COLO668 (cell line): Measurements from ENCODE around the gene SIK3.
"Not testable (repeated sequence)": the region's sequence is repeated elsewhere in the genome, so short reads cannot be mapped to it uniquely, and the experiment has no call there.

Experiments
- DNase-seq: peaks from one replicate; lab custom pipeline; 2025; ENCODE audit not compliant: unreplicated experiment; lab: John Stamatoyannopoulos, UW

SIK3 gene

DNA sequence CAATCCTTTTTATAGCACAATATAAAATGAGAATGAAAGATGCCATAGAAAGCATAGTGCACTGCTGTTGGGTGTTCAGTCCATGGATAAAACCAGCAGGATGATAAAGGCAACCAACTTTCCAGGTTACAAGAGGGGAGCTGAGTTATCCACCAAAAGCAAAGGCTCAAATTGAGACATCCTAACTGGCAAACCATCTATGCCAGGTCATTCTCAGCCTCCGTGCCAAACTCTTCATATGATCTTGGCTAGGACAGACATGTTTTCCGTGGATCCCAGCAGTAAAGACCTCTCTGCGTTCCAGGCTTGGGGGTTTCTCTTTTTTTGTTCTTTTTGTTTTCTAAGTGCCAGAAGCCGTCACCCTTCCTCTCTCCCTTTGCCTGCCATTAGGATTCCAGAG is 253.5 kb downstream of the SIK3 start:
- DNase-seq, result no peak

DNA sequence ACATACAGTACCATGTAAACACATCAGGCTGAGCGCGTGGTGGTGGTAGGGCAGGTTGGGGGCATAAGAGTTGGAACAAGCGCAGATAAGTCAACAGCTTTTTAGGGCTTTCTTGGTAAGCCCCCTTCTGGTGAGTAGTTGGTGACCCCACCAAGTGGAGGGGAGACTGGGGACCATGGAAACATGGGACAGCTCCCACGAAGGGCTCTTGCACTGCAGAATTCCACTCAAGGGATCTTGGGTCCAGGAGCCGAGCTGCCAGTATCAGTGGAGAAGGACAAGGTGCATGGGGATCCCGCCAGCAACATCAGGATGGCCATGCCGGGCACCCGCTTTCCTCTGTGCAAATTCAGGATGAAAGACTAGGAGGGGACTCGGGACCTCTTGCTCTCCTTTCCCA is 254.6 kb downstream of the SIK3 start:
- no peak for DNase-seq

DNA sequence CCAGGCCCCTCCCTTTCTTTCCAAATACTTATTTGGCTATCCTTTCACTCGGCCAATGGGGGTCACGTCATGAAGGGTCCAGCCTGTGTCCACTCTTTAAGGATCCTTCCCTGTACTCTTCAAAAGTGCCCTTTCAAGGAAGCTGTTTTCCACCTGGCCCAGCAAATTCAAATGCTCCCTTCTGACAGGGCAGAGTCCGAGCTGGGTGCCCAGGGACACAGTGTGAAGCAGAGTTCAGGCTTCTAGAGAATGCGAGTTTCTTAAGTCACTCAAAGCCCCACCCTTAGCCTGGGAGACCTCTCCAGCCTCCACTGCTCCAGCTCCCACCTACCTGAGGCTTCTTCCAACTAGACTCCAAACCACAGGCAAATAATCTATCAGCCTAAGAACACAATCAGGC is 255.3 kb downstream of the SIK3 start:
- DNase-seq, result no peak

DNA sequence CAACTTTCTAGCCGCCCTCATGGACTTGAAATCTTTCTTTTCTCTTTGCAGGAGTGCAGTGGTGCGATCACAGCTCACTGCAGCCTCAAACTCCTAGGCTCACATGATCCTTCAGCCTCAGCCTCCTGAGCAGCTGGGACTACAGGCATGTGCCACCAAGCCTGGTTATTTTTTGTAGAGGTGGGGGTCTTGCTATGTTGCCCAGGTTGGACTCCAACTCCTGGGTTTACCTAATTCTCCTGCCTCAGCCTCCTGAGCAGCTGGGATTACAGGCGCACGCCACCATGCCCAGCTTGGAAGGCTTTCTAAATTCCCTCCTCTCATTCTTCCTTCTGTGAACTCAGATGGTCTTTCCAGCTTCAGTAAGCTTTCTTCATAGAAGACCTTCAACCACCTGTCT is 256.1 kb downstream of the SIK3 start:
- DNase-seq, result no peak

DNA sequence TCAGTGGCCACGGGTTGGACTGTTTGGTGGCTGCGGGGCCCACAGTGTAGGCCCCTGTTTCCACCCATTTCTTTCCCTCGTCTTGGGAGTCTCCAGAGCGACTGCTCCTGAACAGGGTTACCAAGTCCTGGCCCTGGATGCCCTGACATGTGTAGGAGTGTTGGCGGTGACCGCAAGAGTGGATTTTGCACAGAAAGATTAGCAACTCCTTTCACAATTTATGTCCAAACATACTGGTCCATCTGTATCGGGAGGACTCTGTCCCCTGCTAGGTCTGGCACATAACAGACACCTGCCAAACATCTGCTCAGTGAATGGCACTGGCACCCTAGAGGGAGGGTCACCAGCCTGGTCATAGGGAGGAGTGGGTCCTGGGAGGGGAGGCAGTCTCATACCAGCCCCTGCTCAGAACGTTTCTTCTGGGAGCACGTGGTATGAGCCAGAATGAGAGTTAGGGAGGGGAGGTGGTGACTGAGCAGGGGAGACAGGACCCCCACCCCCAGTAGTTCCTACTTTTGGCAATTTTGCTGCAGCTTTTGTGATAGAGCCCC is 257.4 kb downstream of the SIK3 start:
- no peak for DNase-seq

DNA sequence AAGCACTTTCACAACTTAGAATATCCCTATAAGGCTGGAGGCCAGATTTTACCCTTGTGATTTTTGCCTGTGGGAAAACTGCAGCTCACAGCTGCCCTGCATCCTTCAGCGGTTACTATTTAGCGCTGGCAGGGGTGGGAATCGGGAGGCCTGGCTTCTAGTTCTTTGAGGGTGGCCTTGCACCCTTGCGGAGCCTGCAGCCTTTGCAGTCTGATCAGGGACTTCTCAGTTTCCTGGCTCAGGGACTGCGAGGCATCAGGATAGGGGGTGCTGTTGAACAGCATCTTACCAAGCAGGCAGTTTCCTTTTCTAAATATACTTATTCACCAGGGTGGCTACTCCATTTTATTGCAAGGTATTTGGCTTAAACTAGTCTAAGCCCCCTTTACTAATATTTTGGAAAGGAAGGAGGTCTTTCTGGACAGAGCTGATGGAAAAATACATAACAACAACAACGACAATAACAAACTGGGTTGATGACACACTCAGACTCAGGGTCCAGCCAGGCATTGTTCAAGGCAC is 257.9 kb downstream of the SIK3 start:
- no peak for DNase-seq

DNA sequence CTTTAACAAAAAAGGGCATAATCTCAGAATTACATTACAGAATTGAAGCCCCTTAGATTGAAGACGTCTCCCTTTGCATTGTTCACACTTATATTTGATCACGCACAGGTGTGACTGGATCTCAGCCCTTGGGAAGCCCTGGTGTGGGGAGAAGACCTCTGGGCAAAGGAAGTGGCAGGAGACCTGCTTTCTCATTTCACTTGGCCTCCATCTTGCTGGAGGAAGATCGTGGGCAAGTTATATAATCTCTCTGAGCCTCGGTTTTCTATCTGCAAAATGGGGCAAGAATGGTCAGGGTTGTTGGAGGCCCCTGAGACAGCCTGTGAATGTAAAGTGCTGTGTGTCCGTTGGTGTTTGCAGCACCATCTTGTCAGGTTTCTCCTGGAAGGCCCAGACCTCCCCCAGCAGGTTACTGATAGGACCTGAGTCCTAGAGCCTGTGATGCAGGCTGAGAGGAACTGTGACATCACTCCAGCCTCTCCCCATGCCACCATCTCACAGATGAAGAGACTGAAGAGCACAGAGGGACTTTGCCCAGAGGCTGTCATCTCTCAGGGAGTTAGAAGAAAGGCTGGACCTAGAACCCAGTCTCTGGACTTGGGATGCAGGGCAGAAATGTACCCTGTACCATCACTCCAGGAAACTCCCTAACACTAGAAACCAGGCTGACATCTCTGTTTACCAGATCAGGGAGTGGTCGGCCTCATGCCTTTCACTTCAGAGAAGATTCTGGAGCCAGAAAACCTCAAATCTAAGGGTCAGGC is 259.7 kb downstream of the SIK3 start:
- DNase-seq, result no peak

DNA sequence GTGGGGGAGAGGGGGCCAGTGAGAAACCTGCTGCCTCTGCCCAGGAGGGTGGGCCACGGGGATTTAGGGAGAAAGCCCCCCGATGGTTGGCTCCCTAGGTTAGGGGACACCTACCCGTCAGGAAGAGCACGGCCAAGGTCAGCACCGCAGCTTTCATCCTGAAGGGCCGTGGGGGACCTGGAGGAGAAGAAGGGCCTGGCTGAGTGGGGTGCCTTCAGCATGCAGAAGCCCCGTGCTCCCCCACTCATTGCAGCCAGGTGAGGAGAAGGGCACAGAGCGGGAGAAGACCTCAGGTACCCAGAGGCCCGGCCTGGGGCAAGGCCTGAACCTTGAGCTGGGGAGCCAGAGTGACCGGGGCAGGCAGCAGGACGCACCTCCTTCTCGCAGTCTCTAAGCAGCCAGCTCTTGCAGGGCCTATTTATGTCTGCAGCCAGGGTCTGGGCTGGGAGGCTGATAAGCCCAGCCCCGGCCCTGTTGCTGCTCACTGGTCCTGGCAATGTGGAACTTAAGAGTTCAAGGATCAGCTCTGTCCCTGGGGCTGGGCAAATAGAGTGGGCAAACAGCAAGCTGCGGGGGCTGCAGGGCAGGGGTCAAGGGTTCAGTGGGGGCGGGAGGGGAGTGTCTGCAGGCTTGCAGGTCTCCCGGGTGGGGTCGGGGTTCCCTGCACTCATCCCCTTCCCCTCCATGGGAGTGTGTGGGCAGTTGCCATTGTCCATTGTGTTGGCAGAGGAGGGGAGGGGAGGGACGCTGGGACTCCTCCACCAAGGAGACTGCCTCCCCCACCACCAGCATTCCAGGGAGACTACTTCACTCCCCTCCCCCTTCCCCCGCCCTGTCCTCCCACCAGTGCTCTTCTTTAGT is 260.8 kb downstream of the SIK3 start, which contains the start of gene APOA1:
APOA1 (minus strand) TSS at position 392 of the 861 bp plus-strand sequence; CDS start at position 157, 235 bp downstream.
- no peak for DNase-seq

DNA sequence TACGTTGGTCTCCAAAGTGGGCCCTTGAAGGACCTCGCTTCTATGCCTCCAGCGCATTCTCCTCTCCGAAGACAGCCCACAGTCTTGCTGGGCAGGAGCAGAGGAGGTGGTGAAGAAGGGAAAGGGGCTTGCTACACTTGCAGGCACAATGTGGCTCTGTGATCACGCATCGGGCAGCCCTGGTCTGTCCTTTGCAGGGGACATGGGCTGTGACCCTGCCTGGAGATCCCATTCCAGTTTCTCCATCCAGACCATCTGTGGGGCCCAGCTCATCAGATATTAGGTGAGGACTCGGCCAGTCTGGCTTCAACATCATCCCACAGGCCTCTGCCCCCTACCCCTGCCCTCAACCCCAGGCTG is 261.6 kb downstream of the SIK3 start:
- DNase-seq, result no peak

DNA sequence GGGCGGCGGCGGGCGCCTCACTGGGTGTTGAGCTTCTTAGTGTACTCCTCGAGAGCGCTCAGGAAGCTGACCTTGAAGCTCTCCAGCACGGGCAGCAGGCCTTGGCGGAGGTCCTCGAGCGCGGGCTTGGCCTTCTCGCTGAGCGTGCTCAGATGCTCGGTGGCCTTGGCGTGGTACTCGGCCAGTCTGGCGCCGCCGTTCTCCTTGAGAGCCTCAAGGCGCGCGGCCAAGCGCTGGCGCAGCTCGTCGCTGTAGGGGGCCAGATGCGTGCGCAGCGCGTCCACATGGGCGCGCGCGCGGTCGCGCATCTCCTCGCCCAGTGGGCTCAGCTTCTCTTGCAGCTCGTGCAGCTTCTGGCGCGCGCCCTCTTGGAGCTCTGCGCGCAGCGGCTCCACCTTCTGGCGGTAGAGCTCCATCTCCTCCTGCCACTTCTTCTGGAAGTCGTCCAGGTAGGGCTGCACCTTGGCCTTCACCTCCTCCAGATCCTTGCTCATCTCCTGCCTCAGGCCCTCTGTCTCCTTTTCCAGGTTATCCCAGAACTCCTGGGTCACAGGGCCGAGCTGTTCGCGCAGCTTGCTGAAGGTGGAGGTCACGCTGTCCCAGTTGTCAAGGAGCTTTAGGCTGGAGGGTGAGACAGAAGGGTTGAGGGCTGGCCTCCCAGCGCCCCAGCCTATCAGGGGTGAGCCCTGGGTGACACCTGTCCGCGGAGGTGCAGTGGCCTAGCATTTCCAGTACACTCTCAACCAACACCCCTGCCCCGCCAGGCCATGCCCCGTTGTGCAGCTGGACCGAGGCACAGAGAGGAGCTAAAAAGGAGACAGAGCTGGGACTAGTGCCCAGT is 262.2 kb downstream of the SIK3 start:
- peak; percentile 92 for DNase-seq

DNA sequence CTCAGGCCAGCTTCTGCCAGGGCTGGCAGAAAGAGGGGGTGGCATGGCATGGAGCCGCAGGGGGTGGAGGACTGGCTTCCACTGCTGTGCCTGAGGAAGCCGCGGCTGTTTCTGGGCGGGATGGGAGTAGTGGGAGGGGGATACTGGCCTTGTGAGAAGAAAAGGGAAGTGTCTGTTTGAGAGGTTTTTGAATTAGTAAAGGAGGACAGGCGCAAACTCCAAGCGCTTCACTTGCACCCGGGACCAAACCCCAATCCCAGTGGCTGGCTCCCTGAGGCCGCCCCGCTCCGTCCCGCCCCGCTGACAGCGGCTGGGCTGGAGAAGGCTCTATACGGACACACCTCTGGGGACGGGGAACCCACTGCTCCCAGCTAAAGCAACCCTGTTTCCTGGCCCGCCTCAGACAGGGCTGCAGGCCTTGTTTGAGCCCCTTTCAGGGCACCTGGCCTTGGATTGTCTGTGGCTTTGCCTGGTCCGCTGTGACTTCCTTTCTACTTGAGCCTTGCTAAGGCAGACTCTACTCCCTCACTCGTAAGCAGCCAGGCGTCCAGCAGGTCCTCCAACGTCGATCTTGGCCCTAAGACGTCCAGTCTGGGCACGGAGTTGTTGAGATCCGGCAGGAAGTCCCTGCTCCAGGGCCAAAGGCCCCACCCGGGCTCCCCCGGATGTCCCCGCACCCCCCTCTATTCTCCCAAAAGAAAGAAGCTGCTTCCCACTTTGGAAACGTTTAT is 263.0 kb downstream of the SIK3 start:
- no peak for DNase-seq

DNA sequence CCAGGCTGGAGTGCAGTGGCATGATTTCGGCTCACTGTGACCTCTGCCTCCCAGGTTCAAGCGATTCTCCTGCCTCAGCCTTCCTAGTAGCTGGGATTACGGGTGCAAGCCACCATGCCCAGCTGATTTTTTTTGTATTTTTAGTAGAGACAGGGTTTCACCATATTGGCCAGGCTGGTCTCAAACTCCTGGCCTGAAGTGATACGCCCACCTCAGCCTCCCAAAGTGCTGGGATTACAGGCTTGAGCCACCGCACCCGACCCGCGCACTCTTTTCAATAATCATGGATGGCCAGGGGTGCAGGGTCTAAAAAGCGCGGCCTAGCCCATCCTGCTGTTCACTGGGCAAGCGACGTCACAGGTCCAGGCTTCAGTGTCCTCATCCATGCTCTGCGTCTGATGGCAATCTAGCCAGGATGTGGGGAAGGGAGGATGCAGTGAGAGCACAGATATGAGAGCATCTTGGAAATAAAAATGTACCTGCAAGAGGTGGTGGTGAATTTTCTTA is 263.6 kb downstream of the SIK3 start:
- not testable (repeated sequence) for DNase-seq

DNA sequence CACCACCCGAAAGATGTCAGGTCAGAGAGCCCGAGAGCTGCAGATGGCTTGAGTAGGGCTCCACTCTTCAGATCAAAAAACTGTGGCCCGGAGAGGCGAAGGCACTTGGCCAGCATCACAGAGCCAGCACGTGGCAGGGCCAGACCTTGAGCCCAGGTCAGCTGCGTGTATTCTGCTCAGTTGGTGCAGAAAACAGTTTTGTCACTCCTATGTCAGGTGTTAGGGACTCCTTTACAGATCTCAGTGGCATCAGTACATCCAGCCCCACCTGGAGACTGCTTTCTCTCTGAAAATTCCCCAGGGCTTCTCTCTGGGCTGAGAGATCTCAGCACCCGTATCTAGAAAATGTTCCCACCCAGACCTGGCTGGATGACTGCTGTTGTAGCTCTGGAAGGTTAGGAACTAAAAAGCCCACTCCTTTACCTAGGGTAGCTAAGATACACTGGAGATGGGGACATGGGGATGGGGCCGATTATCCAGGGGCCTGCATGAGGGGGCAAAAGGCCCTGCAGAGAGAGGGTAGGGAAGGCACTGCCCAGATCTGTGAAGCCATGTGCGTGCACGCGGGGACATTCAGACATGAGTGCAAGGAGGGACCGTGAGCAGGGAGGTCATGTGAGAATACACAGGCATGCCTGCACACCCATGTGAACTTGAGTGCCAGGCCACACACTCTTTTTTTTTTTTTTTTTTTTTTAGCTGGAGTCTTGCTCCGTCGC is 264.3 kb downstream of the SIK3 start:
- DNase-seq, result no peak

DNA sequence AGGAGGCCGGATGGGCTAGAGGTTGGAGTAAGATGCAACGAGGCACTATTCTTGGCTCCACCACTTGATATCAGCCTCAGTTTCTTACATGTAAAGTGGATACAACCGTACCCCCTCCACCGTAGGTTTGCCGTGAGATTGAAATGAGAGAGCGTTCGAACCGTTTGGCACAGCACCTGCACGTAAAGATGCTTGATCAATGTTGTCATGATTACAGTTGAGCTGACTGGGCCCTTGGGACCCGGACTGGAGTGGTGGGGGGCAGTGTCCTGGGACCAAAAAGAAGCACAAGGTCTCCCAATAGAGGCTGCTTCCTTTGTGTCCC is 264.8 kb downstream of the SIK3 start:
- DNase-seq, result no peak

DNA sequence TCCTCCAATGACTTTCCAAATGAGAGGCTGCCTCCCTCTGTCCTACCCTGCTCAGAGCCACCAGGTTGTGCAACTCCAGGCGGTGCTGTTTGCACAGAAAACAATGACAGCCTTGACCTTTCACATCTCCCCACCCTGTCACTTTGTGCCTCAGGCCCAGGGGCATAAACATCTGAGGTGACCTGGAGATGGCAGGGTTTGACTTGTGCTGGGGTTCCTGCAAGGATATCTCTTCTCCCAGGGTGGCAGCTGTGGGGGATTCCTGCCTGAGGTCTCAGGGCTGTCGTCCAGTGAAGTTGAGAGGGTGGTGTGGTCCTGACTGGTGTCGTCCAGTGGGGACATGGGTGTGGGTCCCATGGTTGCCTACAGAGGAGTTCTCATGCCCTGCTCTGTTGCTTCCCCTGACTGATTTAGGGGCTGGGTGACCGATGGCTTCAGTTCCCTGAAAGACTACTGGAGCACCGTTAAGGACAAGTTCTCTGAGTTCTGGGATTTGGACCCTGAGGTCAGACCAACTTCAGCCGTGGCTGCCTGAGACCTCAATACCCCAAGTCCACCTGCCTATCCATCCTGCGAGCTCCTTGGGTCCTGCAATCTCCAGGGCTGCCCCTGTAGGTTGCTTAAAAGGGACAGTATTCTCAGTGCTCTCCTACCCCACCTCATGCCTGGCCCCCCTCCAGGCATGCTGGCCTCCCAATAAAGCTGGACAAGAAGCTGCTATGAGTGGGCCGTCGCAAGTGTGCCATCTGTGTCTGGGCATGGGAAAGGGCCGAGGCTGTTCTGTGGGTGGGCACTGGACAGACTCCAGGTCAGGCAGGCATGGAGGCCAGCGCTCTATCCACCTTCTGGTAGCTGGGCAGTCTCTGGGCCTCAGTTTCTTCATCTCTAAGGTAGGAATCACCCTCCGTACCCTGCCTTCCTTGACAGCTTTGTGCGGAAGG is 265.6 kb downstream of the SIK3 start:
- DNase-seq, result peak; percentile 28

DNA sequence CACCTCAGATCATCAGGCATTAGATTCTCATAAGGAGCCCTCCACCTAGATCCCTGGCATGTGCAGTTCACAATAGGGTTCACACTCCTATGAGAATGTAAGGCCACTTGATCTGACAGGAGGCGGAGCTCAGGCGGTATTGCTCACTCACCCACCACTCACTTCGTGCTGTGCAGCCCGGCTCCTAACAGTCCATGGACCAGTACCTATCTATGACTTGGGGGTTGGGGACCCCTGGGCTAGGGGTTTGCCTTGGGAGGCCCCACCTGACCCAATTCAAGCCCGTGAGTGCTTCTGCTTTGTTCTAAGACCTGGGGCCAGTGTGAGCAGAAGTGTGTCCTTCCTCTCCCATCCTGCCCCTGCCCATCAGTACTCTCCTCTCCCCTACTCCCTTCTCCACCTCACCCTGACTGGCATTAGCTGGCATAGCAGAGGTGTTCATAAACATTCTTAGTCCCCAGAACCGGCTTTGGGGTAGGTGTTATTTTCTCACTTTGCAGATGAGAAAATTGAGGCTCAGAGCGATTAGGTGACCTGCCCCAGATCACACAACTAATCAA is 266.4 kb downstream of the SIK3 start:
- DNase-seq, result no peak

DNA sequence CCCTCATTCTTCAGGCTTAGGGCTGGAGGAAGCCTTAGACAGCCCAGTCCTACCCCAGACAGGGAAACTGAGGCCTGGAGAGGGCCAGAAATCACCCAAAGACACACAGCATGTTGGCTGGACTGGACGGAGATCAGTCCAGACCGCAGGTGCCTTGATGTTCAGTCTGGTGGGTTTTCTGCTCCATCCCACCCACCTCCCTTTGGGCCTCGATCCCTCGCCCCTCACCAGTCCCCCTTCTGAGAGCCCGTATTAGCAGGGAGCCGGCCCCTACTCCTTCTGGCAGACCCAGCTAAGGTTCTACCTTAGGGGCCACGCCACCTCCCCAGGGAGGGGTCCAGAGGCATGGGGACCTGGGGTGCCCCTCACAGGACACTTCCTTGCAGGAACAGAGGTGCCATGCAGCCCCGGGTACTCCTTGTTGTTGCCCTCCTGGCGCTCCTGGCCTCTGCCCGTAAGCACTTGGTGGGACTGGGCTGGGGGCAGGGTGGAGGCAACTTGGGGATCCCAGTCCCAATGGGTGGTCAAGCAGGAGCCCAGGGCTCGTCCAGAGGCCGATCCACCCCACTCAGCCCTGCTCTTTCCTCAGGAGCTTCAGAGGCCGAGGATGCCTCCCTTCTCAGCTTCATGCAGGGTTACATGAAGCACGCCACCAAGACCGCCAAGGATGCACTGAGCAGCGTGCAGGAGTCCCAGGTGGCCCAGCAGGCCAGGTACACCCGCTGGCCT is 267.9 kb downstream of the SIK3 start:
- DNase-seq, result no peak
